WTC11 (cell line): ENCODE measurements around the gene SNCAIP. TPM values are rescaled to one million over a fixed set of nuclear protein-coding genes. Genes with fewer than 3 reads are reported as not detected.

Source experiments
- ATAC-seq: fragments of 200-7000 bp; cut with Tn5 transposase; 2 replicates; pipeline ENCODE4 v1.10.0; 2021; ENCODE audit warnings: mild to moderate bottlenecking, moderate library complexity
- CTCF ChIA-PET: fragments of 300-600 bp; sonication (Branson Sonifier 250); formaldehyde crosslinking; loops from one replicate; lab custom pipeline; 2021; ENCODE audit warnings: antibody characterized with exemption; lab: Charles Lee
- POLR2A ChIA-PET: fragments of 350-600 bp; sonication (Branson Sonifier 250); formaldehyde crosslinking; loops from one replicate; lab custom pipeline; 2021; ENCODE audit warnings: antibody characterized with exemption; lab: Charles Lee
- DNase-seq: peaks from one replicate; pipeline ENCODE4 v3.0.0; 2021; ENCODE audit warnings: low spot score
- H3K27ac Mint-ChIP-seq: 2 replicates; pipeline ENCODE4 v1.8.0; 2021; ENCODE audit warnings: mixed read lengths
- H3K27me3 Mint-ChIP-seq: 2 replicates; pipeline ENCODE4 v1.8.0; 2021; ENCODE audit warnings: low read depth, mild to moderate bottlenecking, moderate library complexity, mixed read lengths
- H3K36me3 Mint-ChIP-seq: 2 replicates; pipeline ENCODE4 v1.8.0; 2021; ENCODE audit warnings: mixed read lengths
- H3K4me1 Mint-ChIP-seq: 2 replicates; pipeline ENCODE4 v1.8.0; 2022; ENCODE audit warnings: mixed read lengths
- H3K4me3 Mint-ChIP-seq: 2 replicates; pipeline ENCODE4 v1.8.0; 2021; ENCODE audit warnings: mild to moderate bottlenecking, moderate library complexity, mixed read lengths
- H3K9me3 Mint-ChIP-seq: 2 replicates; pipeline ENCODE4 v1.8.0; 2021; ENCODE audit warnings: mixed read lengths
- ATF2 ChIP-seq: sonication (generic); formaldehyde crosslinking; IDR thresholded peaks from 2 replicates; pipeline ENCODE4 v1.8.1; 2022; ENCODE audit warnings: low read depth, missing genetic modification reagents, borderline replicate concordance
- CREM ChIP-seq: sonication (generic); formaldehyde crosslinking; IDR thresholded peaks from 2 replicates; pipeline ENCODE4 v1.8.1; 2022; ENCODE audit warnings: mild to moderate bottlenecking, missing genetic modification reagents, moderate library complexity
- ELF4 ChIP-seq: sonication (generic); formaldehyde crosslinking; IDR thresholded peaks from 2 replicates; pipeline ENCODE4 v1.8.1; 2022; ENCODE audit warnings: low read depth, mild to moderate bottlenecking, moderate library complexity, missing genetic modification reagents
- ESRRA ChIP-seq: sonication (generic); formaldehyde crosslinking; IDR thresholded peaks from 2 replicates; pipeline ENCODE4 v1.8.1; 2022; ENCODE audit warnings: mild to moderate bottlenecking, missing genetic modification reagents, borderline replicate concordance
- FOXJ3 ChIP-seq: sonication (generic); formaldehyde crosslinking; IDR thresholded peaks from 2 replicates; pipeline ENCODE4 v1.9.0; 2021; ENCODE audit warnings: missing genetic modification reagents, mild to moderate bottlenecking, borderline replicate concordance
- GABPB1 ChIP-seq: sonication (generic); formaldehyde crosslinking; IDR thresholded peaks from 2 replicates; pipeline ENCODE4 v1.8.1; 2023; ENCODE audit warnings: mild to moderate bottlenecking, missing genetic modification reagents
- GRHL2 ChIP-seq: fragments of 250-450 bp; sonication (Bioruptor Pico); IDR thresholded peaks from 2 replicates; pipeline ENCODE4 v1.8.0; 2022; ENCODE audit warnings: mild to moderate bottlenecking, moderate library complexity; ENCODE audit not compliant: insufficient replicate concordance, severe bottlenecking
- HMGXB4 ChIP-seq: sonication (generic); formaldehyde crosslinking; IDR thresholded peaks from 2 replicates; pipeline ENCODE4 v1.8.1; 2023; ENCODE audit warnings: mild to moderate bottlenecking, moderate library complexity, missing genetic modification reagents
- IRF2 ChIP-seq: sonication (generic); formaldehyde crosslinking; IDR thresholded peaks from 2 replicates; pipeline ENCODE4 v1.8.0; 2022; ENCODE audit warnings: low read depth, missing genetic modification reagents, borderline replicate concordance
- MAX ChIP-seq: sonication (generic); formaldehyde crosslinking; IDR thresholded peaks from 2 replicates; pipeline ENCODE4 v1.8.0; 2022; ENCODE audit warnings: mild to moderate bottlenecking, missing genetic modification reagents
- MLX ChIP-seq: sonication (generic); formaldehyde crosslinking; IDR thresholded peaks from 2 replicates; pipeline ENCODE4 v1.8.1; 2023; ENCODE audit warnings: mild to moderate bottlenecking, missing genetic modification reagents, moderate library complexity
- NFE2L1 ChIP-seq: sonication (generic); formaldehyde crosslinking; IDR thresholded peaks from 2 replicates; pipeline ENCODE4 v1.8.1; 2023; ENCODE audit warnings: missing genetic modification reagents
- NR3C1 ChIP-seq: sonication (generic); formaldehyde crosslinking; conservative IDR thresholded peaks from 2 replicates; pipeline ENCODE4 v1.8.1; 2023; ENCODE audit warnings: low read depth, mild to moderate bottlenecking, missing genetic modification reagents
- RORB ChIP-seq: fragments of 250-450 bp; sonication (Bioruptor Pico); IDR thresholded peaks from 2 replicates; pipeline ENCODE4 v1.9.0; 2021; ENCODE audit warnings: mild to moderate bottlenecking
- ZNF232 ChIP-seq: sonication (generic); formaldehyde crosslinking; IDR thresholded peaks from 2 replicates; pipeline ENCODE4 v1.8.0; 2022; ENCODE audit warnings: mild to moderate bottlenecking, missing genetic modification reagents
- ZNF512 ChIP-seq: sonication (generic); formaldehyde crosslinking; IDR thresholded peaks from 2 replicates; pipeline ENCODE4 v1.8.1; 2022; ENCODE audit warnings: missing genetic modification reagents, borderline replicate concordance
- ZNF671 ChIP-seq: fragments of 250-450 bp; sonication (Bioruptor Pico); IDR thresholded peaks from 2 replicates; pipeline ENCODE4 v1.8.0; 2021; ENCODE audit warnings: mild to moderate bottlenecking
- total RNA-seq: library from RNA; stranded (reverse); gene quantifications from 3 replicates; pipeline ENCODE4 v1.2.3, GENCODE V29; 2021
- TF ChIP-seq, protein P1 (sequence below): sonication (generic); formaldehyde crosslinking; IDR thresholded peaks from 2 replicates; pipeline ENCODE4 v1.8.1; 2023; ENCODE audit warnings: mild to moderate bottlenecking, missing genetic modification reagents, moderate library complexity
- TF ChIP-seq, protein P2 (sequence below): sonication (generic); formaldehyde crosslinking; IDR thresholded peaks from 2 replicates; pipeline ENCODE4 v1.8.1; 2023; ENCODE audit warnings: mild to moderate bottlenecking, missing genetic modification reagents
- TF ChIP-seq, protein P3 (sequence below): fragments of 200-600 bp; IDR thresholded peaks from 2 replicates; pipeline ENCODE4 v1.8.0; 2022; ENCODE audit warnings: antibody characterized with exemption

SNCAIP gene
- total RNA-seq, 1 experiment from 2014 or later: 10.0 TPM

GRCh38 chr5:122341087-122341486 is 29.1 kb downstream of the SNCAIP start:
- Mint-ChIP-seq H3K4me3 (no peak overlapping the region), H3K36me3 (no peaks in the 10 kb centered on the region), H3K27me3 (no peaks in the 10 kb centered on the region), H3K9me3 (no peaks in the 10 kb centered on the region), H3K27ac (no peak overlapping the region), H3K4me1 (no peaks in the 10 kb centered on the region)
- POLR2A ChIA-PET: no interaction called here
- TF ChIP-seq ZNF671 (CRISPR knock-in tag) (no peak), NR3C1 (CRISPR knock-in tag) (no peak), ESRRA (CRISPR knock-in tag) (no peak), FOXJ3 (CRISPR knock-in tag) (no peak), RORB (CRISPR knock-in tag) (no peak), MAX (CRISPR knock-in tag) (no peak), IRF2 (no peak), ZNF232 (no peak), GRHL2 (CRISPR knock-in tag) (no peak), NFE2L1 (CRISPR knock-in tag) (no peak), MLX (CRISPR knock-in tag) (no peak), ELF4 (CRISPR knock-in tag) (no peak), CREM (no peak), ATF2 (no peak), ZNF512 (CRISPR knock-in tag) (no peak), GABPB1 (CRISPR knock-in tag) (no peak), HMGXB4 (no peak)
- TF ChIP-seq, protein P1, sequence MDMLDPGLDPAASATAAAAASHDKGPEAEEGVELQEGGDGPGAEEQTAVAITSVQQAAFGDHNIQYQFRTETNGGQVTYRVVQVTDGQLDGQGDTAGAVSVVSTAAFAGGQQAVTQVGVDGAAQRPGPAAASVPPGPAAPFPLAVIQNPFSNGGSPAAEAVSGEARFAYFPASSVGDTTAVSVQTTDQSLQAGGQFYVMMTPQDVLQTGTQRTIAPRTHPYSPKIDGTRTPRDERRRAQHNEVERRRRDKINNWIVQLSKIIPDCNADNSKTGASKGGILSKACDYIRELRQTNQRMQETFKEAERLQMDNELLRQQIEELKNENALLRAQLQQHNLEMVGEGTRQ (CRISPR knock-in tag): no peak
- TF ChIP-seq, protein P2, sequence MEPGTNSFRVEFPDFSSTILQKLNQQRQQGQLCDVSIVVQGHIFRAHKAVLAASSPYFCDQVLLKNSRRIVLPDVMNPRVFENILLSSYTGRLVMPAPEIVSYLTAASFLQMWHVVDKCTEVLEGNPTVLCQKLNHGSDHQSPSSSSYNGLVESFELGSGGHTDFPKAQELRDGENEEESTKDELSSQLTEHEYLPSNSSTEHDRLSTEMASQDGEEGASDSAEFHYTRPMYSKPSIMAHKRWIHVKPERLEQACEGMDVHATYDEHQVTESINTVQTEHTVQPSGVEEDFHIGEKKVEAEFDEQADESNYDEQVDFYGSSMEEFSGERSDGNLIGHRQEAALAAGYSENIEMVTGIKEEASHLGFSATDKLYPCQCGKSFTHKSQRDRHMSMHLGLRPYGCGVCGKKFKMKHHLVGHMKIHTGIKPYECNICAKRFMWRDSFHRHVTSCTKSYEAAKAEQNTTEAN: no peak
- TF ChIP-seq, protein P3, sequence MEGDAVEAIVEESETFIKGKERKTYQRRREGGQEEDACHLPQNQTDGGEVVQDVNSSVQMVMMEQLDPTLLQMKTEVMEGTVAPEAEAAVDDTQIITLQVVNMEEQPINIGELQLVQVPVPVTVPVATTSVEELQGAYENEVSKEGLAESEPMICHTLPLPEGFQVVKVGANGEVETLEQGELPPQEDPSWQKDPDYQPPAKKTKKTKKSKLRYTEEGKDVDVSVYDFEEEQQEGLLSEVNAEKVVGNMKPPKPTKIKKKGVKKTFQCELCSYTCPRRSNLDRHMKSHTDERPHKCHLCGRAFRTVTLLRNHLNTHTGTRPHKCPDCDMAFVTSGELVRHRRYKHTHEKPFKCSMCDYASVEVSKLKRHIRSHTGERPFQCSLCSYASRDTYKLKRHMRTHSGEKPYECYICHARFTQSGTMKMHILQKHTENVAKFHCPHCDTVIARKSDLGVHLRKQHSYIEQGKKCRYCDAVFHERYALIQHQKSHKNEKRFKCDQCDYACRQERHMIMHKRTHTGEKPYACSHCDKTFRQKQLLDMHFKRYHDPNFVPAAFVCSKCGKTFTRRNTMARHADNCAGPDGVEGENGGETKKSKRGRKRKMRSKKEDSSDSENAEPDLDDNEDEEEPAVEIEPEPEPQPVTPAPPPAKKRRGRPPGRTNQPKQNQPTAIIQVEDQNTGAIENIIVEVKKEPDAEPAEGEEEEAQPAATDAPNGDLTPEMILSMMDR: no peak
- ATAC-seq (no peak), DNase-seq (no peak)
- CTCF ChIA-PET: no interaction called here
